ENCODE measurements around the gene LGALS1. TPM values are rescaled to one million over a fixed set of nuclear protein-coding genes. Genes with fewer than 3 reads are reported as not detected.
"Not testable (repeated sequence)": the region's sequence is repeated elsewhere in the genome, so short reads cannot be mapped to it uniquely, and the experiment has no call there.

Gene LGALS1
- total RNA-seq, 1 experiment from 2014 or later = 269 TPM

DNA sequence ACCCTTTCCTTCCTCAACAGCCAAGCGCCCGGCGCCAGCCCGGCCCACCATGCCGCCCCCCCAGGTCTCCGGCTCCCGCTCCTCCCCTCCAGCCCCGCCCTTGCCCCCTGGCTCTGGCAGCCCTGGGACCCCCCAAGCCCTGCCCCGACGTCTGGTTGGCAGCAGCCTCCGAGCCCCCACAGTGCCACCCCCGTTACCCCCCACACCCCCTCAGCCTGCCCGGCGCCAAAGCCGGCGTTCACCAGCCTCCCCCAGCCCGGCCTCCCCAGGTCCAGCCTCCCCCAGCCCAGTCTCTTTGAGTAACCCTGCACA is 20.2 kb upstream of the LGALS1 start:
- Histone ChIP-seq H3K4me1 (ENCODE audit: insufficient read depth, low read length, poor library complexity, severe bottlenecking) (peaks cover 6% of the 10 kb centered on the region), H3K27ac (ENCODE audit: low read depth, low read length, poor library complexity, severe bottlenecking) (no peak overlapping the region), H3K36me3 (ENCODE audit: insufficient read depth, low read length, poor library complexity, severe bottlenecking) (no peaks in the 10 kb centered on the region), H3K27me3 (replicated peaks; ENCODE audit: insufficient read depth, low read depth, low read length, poor library complexity) (no peaks in the 10 kb centered on the region), H3K4me3 (ENCODE audit: low read depth, low read length, poor library complexity, severe bottlenecking) (no peak overlapping the region), H3K9me3 (ENCODE audit: low read depth, low read length, poor library complexity, severe bottlenecking) (no peaks in the 10 kb centered on the region)
- ChIA-PET CTCF (no interaction called here), POLR2A (ENCODE audit: low non-redundant PET) (interaction anchor here (0.5 kb wide), 1 partner anchor 7 kb away, joined by 9 read pairs; no protein-coding TSS in a partner anchor)
- intact Hi-C loops (cut with micrococcal nuclease; ENCODE audit: unreplicated experiment) = no loop called here
- BruUV-seq (replicated peaks) = no TSS peak
- DNase-seq (ENCODE audit: low spot score) = no peak
- TF ChIP-seq EZH2 (IDR thresholded peaks at IDR 0.05; ENCODE audit: borderline replicate concordance, low read depth, low read length, poor library complexity, severe bottlenecking) (no peak), CTCF (conservative IDR thresholded peaks at IDR 0.05; ENCODE audit: low read depth, low read length) (no peak)

DNA sequence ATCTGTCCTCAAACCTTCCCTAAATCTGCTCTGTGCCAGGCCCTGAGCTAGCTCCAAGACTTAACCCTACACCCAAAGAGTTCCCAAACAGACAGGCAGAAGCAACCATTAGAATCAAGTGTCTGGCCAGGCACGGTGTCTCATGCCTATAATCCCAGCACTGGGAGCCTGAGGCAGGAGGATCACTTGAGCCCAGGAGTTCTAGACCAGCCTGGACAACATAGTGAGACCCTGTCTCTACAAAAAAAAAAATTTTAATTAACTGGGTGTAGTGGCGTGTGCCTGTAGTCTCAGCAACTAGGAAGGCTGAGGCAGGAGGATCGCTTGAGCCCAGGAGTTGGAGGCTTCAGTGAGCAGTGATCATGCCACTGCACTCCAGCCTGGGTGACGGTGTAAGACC is 18.9 kb upstream of the LGALS1 start:
- H3K4me1 ChIP-seq (ENCODE audit: insufficient read depth, low read length, poor library complexity, severe bottlenecking) = peaks cover 20% of the 10 kb centered on the region
- H3K9me3 ChIP-seq (ENCODE audit: low read depth, low read length, poor library complexity, severe bottlenecking); intact Hi-C loops (cut with micrococcal nuclease; ENCODE audit: unreplicated experiment); H3K27ac ChIP-seq (ENCODE audit: low read depth, low read length, poor library complexity, severe bottlenecking); H3K36me3 ChIP-seq (ENCODE audit: insufficient read depth, low read length, poor library complexity, severe bottlenecking); BruUV-seq (replicated peaks); H3K27me3 ChIP-seq (replicated peaks; ENCODE audit: insufficient read depth, low read depth, low read length, poor library complexity); DNase-seq (ENCODE audit: low spot score); POLR2A ChIA-PET (ENCODE audit: low non-redundant PET); CTCF ChIA-PET; H3K4me3 ChIP-seq (ENCODE audit: low read depth, low read length, poor library complexity, severe bottlenecking): not testable (repeated sequence)

- peak overlapping the region; percentile 51 for H3K27ac ChIP-seq (ENCODE audit: low read depth, low read length, poor library complexity, severe bottlenecking)
- ChIA-PET CTCF (interaction anchor here (0.7 to 2.3 kb wide), 5 partner anchors 14 to 163 kb away, joined by 3 to 39 read pairs (median 4); no protein-coding TSS in a partner anchor), POLR2A (ENCODE audit: low non-redundant PET) (interaction anchor here (0.6 kb wide), 3 partner anchors 131 to 356 kb away, joined by 3 to 6 read pairs (median 3); no protein-coding TSS in a partner anchor)
- intact Hi-C loops (cut with micrococcal nuclease; ENCODE audit: unreplicated experiment) = no loop called here
- H3K4me3 ChIP-seq (ENCODE audit: low read depth, low read length, poor library complexity, severe bottlenecking) = peak overlapping the region; percentile 85
- no peaks in the 10 kb centered on the region for H3K9me3 ChIP-seq (ENCODE audit: low read depth, low read length, poor library complexity, severe bottlenecking)
- peaks cover 21% of the 10 kb centered on the region for H3K4me1 ChIP-seq (ENCODE audit: insufficient read depth, low read length, poor library complexity, severe bottlenecking)
- BruUV-seq (replicated peaks) = no TSS peak
- no peaks in the 10 kb centered on the region for H3K36me3 ChIP-seq (ENCODE audit: insufficient read depth, low read length, poor library complexity, severe bottlenecking)
- TF ChIP-seq EZH2 (IDR thresholded peaks at IDR 0.05; ENCODE audit: borderline replicate concordance, low read depth, low read length, poor library complexity, severe bottlenecking) (no peak), CTCF (conservative IDR thresholded peaks at IDR 0.05; ENCODE audit: low read depth, low read length) (no peak)
- DNase-seq (ENCODE audit: low spot score) = no peak
- no peaks in the 10 kb centered on the region for H3K27me3 ChIP-seq (replicated peaks; ENCODE audit: insufficient read depth, low read depth, low read length, poor library complexity)
Observed at GRCh38 chr22:37657590-37658132, 17.8 kb upstream of the LGALS1 start.

Data from A673 (cell line).